VCaP (cell line): ENCODE data around the gene RRP9.

ENCODE experiments used
- H3K27ac ChIP-seq: fragments of 450-650 bp; 2 replicates; pipeline ENCODE4 v1.5.1; 2017
- CTCF ChIP-seq: fragments of 450-650 bp; conservative IDR thresholded peaks from 2 replicates; pipeline ENCODE4 v1.5.1; 2017; ENCODE audit warnings: mild to moderate bottlenecking, moderate library complexity

Gene RRP9

GRCh38 chr3:51943451-51944391 lies 2.0 kb upstream of the RRP9 start:
- H3K27ac ChIP-seq: peak overlapping the region; percentile 89; the same call in 1 of the 2 replicates
- no peak for TF ChIP-seq CTCF

- TF ChIP-seq CTCF: no peak
- peak overlapping the region; percentile 89 for H3K27ac ChIP-seq
Measured at GRCh38 chr3:51942603-51943450, 1.1 kb upstream of the RRP9 start.

GRCh38 chr3:51941463-51941797 lies 274 bp downstream of the RRP9 start:
- peak overlapping the region; percentile 89 for H3K27ac ChIP-seq
- TF ChIP-seq CTCF: no peak

- H3K27ac ChIP-seq: peak overlapping the region; percentile 89
- no peak for TF ChIP-seq CTCF
Measured at GRCh38 chr3:51940648-51941462, 849 bp downstream of the RRP9 start.

- TF ChIP-seq CTCF: no peak
Measured at GRCh38 chr3:51938780-51939425, 2.8 kb downstream of the RRP9 start.

GRCh38 chr3:51937611-51938450 lies 3.9 kb downstream of the RRP9 start:
- TF ChIP-seq CTCF: no peak
- no peak overlapping the region for H3K27ac ChIP-seq

More at GRCh38 chr3:51938780-51939425, 2.8 kb downstream of the RRP9 start:
- H3K27ac ChIP-seq: no peak overlapping the region
